HG02884 (cell line): Measurements from ENCODE around the gene OSBPL3.
A peak's percentile ranks its signal among the peaks of the same experiment; 100 is the strongest.
"Not testable (repeated sequence)": the region's sequence is repeated elsewhere in the genome, so short reads cannot be mapped to it uniquely, and the experiment has no call there.

Experiments used
- ATAC-seq: cut with Tn5 transposase; IDR thresholded peaks from one replicate; pipeline ENCODE4 v1.9.1; 2021; ENCODE audit warnings: mild to moderate bottlenecking, moderate library complexity; ENCODE audit not compliant: unreplicated experiment

Gene OSBPL3

DNA sequence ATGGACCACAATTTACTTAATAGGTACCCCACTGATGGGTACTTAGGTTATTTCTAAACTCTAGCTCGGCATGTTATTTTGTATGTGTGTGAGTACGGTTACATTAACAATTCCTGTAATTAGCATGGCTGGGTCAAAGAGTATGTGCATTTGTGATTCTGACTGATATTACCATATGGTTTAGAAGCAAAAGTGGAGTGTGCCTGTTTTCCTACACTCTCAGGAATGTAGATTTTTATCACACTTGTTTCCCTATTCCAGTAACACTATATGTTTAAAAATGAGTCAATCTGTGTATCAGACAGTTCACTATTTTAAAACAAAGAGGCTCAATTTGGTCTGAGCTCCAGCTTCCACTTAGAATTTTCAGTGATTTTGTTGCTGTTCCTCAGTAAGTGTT is 178.1 kb downstream of the OSBPL3 start:
- no peak for ATAC-seq

DNA sequence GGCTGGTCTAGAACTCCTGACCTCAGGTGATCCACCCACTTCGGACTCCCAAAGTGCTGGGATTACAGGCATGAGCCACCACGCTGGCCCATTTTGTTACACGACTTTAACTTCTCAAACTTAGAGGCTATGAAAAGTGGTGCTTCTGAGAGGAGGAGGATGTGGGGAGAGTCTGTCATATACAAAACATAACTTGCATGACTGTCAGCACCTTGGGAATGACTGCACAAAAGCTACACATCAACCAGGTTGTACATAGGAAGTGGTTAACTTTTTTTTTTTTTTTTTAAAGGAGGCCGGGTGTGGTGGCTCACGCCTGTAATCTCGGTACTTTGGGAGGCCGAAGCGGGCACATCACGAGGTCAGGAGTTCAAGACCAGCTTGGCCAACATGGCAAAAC is 179.3 kb downstream of the OSBPL3 start:
- ATAC-seq = no peak

DNA sequence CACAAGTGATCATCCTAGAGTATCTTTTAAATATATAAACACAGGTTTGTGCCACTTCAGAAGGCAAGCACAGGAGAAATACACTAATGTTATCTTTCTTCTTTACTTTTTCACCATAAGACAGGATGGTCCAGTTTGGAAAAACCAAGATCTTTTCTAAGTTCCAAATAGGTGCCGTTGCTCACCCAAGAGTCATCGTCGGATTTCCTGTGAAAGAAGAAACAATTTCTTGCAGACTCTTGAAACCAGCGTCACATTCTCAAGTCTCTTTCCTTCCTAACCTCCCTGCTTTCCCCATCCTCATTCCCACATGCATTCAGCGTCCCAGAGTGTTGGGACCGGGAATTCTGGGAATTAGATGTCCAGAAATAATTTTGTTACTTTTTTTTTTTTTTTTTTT is 179.9 kb downstream of the OSBPL3 start:
- no peak for ATAC-seq

DNA sequence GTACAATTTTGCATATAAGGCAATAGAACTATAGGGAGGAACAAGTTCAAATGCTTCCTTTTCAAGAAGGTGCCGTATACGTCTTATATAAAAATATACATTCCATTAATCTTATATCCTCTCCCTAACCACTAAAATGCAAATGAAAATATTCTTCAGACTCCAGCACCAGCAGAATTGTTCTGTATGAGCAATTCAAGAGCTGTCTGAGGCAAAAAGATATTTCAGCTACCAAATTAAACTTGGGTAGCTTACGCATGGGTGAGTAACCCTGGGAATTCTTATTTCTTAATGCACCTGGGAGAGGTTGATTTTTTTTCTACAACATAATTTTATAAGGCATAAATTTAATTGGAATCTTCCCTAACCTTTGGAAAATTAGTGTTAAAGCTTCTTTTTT is 180.5 kb downstream of the OSBPL3 start:
- ATAC-seq = no peak

DNA sequence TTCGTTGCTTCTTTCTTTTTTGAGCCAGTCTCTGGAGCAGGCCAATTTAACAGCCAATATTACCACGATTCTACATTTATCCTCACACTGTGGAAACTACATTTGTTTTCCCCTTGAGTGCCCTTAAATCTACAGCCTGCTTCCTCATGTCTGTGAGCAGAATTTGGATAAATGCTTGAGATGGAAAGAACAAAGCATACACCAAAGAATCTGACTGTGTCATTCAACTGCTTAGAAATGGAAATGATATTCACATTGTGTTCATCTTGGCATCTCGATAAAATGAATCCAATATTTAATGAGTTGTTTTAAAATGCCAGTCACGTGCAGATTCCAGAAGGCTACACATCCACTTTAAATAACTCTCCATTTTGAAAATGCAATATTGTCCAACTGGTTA is 181.7 kb downstream of the OSBPL3 start:
- ATAC-seq = no peak

DNA sequence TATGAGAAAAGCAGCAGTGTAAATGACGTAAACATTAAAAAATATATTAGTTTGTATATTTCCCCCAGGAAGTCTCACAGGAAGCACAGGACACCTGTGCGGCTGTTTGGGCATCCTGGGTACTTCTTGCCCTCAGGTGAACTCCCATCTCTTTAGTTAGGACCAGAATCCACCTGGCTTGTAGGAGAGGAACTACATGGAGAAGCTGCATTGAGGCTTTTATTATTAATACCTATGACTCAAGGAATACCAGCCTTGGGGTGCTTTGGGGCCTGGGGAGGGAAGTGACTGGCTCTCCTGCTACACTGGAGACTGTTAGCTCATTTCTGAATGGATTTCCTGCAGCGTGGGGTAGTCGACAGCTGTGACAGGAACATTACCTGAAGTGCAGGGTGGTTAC is 182.7 kb downstream of the OSBPL3 start:
- no peak for ATAC-seq

DNA sequence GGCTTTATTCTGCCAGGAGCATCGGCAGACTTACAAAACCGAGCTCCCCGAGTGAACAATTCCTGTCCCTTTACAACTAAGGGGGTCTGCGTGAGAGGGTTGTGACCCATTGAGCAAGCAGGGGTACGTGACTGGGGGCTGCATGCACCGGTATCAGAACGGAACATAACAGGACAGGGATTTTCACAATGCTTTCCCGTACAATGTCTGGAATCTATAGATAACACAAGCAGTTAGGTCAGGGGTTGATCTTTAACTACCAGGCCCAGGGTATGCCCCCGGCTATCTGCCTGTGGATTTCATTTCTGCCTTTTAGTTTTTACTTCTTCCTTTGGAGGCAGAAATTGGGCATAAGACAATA is 184.6 kb downstream of the OSBPL3 start:
- no peak for ATAC-seq

DNA sequence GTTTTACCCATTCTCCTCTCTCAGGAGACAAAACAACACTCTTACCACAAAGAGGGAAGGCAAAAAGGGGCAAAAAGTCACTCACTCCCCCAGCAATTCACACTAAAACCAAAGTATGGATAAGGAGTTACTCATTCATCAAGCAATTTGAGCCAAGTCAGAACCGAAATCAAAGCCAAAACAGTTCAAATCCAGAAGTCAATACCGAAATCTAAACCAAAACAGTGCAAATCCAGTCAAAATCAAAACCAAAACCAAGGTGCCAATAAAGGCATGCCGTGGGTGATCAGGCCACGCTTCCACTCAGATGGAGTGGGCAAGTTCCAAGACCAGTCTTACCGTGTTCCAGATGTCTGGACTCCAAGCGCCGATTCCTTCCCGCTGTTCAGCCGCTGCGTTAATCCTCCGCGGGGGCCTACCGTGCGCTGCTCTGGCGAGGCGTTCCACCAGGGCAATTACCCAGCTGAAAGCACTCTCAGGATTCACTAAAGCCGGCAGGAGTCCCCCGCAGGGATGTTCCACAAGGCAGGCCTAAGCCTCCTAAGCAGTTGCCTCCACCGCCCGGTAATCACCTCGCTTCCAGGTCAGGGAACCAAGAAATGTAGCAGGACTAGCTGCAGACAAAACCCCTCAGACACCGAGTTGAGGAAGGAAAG is 185.1 kb downstream of the OSBPL3 start:
- not testable (repeated sequence) for ATAC-seq

DNA sequence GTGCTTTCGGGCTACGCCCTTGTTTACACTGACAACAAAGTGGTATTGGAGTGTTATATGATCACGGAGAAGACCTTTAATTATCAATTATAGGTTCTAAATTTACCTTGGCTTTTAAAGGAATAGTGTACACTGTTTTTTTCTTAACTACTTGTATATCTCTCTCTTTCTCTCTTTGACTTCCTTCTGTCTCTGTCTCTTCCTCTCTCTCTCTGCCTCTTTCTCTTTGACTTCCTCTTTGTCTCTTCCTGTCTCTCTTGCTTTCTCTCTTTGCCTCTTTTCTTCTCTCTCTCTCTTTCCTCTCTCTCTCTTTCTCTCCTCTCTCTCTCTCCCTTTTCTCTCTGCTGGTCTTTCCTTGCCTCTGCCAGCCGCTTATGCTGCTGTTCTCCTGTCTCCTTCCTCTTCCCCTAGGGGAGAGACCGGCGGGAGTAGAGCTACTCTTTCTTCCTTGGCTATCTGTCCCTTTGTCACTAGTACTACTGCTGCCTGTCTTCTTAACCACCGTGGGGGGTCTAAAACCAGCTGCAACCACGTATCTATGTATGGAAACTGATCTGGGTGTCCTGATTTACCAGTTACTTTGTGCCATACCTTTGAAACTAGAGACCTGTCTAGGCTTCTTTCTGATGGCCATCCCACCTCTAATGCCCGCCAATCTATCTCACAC is 185.9 kb downstream of the OSBPL3 start:
- ATAC-seq = no peak

DNA sequence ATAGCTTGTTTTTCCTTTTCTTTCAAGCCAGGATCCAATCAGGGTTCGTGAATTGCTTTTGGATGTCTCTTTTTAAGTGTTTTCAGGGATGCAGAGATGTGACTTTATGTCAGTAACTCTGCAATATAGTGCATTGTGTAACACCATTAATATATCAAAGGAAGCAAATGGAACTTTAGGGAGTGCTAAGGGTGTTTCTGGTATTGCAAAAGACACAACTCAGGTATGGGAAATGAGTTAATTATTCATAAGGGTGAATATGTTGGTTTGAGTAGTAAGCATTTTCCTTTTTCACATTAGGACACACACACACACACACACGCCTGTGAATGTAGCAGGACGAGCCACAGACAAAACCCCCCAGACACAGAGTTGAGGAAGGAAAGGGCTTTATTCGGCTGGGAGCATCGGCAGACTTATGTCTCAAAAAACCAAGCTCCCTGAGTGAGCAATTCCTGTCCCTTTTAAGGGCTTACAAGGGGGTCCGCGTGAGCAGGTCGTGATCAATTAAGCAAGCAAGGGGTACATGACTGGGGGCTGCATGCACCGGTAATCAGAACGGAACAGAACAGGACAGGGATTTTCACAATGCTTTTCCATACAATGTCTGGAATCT is 190.9 kb downstream of the OSBPL3 start:
- ATAC-seq = no peak

DNA sequence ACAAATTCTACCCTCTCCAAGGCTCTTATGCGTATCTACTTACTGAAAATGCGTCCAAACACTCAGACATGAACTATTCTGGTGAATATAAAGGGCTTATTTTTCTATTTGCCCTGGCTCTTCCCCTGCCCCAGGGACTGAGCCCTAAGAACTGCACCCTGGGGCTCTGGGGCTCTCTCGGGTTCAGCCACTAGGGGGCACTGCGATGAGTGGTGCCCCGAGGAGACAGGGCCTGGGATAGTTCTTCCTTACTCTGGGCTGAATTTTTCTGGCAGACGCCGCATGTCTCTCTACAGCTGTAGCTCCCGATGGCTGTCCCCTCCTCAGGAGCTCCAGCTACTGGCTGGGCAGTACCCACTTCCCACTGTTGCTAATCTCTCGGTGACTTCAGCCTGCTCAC is 191.9 kb downstream of the OSBPL3 start:
- ATAC-seq = no peak

DNA sequence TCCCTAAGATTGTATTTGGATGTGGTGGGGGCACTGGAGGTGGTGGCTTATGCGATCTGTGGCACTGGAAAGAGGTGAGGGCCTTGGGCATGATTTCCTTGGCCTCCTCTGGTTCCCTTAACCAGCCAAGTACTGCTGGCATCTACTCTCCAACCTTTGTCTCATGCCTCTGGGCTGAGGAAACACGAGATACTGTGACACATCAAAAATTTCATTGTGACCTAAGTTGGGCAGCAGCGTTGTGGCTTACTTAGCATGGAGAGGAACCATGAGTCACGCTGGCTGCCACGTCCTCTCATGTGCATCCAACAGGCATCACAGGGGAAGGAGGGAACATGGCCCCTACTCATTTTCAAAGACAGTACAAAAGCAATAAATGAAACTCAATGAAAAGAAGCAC is 193.0 kb downstream of the OSBPL3 start:
- ATAC-seq = no peak

DNA sequence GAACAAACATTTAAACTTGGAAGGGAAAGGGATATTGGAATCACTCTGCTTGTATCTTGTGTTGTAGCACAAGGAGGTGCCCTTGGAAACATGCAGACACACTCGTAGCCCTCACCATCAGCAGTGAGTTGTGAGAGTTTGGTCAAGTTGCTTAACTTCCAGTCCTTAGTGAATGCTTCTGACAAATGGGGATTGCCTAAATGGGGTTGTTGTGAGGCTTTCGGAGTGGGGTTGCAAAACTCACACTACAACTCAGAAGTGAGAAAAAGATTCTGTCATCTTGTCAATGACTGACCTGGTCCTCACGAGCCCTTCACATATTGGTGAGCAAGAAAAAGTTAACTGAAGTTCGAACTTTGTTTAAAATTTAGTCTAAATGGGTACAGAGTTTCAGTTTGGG is 193.7 kb downstream of the OSBPL3 start:
- ATAC-seq = no peak

DNA sequence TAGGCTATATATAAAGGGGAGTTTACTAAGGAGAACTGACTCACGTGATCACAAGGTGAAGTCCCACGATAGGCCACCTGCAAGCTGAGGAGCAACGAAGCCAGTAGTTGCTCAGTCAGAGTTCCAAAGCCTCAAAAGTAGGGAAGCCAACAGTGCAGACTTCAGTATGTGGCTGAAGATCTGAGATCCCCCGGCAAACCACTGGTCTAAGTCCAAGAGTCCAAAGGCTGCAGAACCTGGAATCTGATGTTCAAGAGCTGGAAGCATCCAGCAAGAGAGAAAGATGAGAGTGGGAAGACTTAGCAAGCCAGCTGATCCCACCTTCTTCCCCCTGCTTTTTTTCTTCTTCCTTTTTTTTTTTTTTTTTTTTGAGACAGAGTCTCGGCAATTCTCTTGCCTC is 195.7 kb downstream of the OSBPL3 start:
- no peak for ATAC-seq

DNA sequence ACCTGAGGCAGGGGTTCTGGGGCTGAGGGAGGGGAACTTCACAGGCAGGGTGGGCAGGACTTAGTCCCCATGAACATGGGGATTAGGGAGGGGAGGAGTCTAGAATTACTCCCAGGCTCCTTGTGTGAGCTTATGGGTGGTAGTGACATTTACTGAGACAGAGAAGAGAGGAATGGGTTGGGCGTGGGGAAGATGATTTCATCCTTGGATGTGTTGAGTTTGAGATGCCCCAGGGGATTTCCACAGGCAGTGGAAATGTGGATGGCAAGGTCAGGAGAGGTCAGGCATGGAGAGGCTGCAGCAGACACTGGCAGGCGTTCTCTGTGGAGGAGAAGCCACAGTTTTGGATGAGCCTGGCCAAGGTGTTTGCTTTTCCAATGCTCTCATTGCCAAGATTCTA is 196.3 kb downstream of the OSBPL3 start:
- ATAC-seq = no peak

DNA sequence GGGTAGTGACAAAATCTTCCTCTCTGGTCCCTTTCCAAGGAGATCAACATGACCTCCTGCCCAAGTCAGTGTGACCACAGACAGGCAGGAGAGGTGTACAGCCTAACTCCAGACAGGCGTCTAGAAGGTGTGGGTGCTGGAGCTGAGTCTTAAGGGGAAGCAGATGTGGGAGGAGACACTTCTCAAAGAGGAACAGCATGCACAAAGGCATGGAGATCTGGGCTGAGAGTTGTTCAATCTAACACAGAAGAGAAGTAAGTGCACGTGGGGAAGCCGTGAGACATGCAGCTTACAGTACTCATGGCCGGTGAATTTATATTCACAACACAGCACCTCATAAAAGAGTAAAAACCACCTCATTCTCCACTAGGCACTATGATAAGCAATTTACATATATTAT is 198.9 kb downstream of the OSBPL3 start:
- no peak for ATAC-seq

DNA sequence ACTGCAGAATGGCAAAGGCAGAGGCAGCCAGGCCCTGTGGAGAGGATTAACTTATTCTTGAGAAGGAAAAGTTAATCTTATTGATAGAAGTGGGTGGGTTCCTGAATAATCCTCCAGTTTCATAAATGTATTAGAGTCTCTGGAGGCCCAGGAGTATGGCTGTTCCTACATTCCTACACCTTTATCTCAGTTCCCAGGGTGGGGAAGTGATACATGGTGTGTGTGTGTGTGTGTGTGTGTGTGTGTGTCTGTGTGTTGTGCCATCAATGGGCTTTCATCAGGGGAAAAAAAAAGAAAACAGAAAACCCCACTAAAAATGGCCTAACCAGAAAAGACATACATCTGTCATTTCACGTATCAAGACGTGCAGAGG is 200.7 kb downstream of the OSBPL3 start:
- ATAC-seq = peak; percentile 8

DNA sequence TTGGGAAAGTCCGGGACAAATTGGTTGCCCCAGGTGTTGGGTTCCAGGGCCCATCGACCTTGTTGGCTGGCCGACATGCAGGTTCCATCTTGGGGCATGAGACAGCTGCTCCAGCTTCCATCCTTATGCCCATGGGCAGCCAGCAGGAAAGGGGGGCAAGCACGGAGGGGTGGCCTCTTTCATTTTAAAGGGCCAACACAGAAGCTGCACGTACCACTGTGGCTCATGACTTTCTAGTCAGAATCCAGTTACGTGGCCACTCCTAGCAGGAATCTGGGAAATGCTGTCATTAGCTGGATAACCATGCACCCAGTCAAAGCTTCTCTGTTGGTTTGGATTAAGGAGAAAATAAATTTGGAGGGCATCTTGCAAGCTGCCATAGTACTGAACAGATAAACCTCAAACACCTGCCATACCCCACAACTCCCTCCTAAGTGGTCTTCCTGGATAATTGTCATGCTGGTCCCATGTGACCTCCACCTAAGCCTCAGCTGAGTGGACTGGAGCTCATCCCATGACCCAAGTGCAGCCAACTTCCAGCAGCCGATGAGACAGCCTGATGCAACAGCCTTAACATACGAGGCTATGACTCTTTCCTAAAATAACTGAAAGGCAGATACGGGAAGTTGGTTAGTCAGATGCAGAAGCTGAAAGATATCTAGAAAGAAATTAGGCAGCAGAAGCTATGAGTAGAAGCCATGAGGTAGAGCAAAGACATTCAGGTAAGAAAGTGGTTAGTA is 201.3 kb downstream of the OSBPL3 start:
- peak; percentile 79 for ATAC-seq

DNA sequence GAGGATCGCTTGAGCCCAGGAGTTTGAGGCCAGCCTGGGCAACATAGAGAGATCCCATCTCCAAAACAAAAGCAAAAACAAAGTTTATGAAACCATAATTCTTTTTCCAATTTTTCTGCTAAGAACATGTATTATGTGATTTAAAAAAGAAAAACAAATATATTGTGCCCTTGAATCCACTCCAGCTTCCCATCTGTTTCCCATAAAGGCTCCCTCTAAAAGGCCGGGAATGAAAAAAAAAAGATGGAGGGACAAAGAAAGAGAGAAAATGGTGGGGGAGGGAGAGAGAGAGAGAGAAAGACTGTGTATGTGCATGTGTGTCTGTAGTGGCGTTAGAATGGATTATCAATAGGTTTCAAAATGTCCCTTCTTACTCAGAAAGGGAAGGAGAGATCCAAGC is 202.2 kb downstream of the OSBPL3 start:
- no peak for ATAC-seq

DNA sequence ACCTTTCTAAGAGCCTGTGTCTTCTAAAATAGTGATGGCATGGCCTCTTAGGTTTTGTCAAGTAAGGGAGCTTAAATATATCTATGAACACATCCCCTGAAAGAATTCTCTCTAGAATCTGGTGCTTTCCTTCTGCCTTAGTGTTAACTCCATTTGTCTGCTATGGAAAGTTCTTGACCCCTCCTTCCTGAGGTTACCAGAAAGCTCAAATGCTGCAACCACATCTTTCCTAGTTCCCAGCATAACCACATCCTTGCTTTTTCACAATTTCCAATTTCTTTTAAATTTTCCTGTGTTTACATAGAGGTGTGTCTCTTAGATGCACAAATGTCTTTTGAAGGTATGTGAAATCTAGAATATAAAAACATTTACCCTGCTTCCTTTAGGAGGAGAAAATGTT is 206.3 kb downstream of the OSBPL3 start:
- no peak for ATAC-seq

DNA sequence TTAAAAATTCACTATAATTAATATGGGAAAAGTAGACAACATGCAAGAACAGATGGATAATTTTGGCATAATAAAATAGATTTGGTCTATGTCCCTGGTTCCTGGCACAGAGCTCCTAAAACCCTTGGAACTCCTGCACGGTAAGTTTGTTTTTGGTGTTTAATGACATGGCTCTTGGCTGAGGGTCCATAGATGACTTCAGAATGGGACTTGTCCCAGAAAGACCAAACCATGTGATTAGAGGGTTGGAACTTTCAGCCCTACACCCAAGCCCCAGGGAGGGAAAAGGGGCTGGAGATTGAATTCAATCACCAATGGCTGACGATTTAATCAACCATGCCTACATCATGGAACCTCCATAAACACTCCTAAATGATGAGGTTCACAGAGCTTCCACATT is 210.1 kb downstream of the OSBPL3 start:
- no peak for ATAC-seq
